Uterus (tissue), 2 donors: ENCODE data around the gene NBEA.

Experiments
- POLR2A ChIP-seq, 2 donors: fragments of 450-650 bp; IDR thresholded peaks; one replicate each; pipeline ENCODE4 v1.6.1; 2016; ENCODE audit warnings: antibody characterized with exemption in 2 of 2, mild to moderate bottlenecking in 1 of 2, moderate library complexity in 1 of 2
- TF ChIP-seq, protein P1 (sequence below), 4 experiments: fragments of 200-600 bp in 2 of 4; fragments of 450-650 bp in 2 of 4; sonication (generic) in 2 of 4; IDR thresholded peaks; one replicate each; pipeline ENCODE4 v1.5.1; 2016 to 2019; ENCODE audit warnings: antibody characterized with exemption in 4 of 4, mild to moderate bottlenecking in 2 of 4, moderate library complexity in 1 of 4

GRCh38 chr13:35502456-35502855 is 560.4 kb downstream of the NBEA start:
- no peak for TF ChIP-seq POLR2A (IDR thresholded peaks at IDR 0.05)
- TF ChIP-seq, protein P1, sequence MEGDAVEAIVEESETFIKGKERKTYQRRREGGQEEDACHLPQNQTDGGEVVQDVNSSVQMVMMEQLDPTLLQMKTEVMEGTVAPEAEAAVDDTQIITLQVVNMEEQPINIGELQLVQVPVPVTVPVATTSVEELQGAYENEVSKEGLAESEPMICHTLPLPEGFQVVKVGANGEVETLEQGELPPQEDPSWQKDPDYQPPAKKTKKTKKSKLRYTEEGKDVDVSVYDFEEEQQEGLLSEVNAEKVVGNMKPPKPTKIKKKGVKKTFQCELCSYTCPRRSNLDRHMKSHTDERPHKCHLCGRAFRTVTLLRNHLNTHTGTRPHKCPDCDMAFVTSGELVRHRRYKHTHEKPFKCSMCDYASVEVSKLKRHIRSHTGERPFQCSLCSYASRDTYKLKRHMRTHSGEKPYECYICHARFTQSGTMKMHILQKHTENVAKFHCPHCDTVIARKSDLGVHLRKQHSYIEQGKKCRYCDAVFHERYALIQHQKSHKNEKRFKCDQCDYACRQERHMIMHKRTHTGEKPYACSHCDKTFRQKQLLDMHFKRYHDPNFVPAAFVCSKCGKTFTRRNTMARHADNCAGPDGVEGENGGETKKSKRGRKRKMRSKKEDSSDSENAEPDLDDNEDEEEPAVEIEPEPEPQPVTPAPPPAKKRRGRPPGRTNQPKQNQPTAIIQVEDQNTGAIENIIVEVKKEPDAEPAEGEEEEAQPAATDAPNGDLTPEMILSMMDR (IDR thresholded peaks at IDR 0.05) = no peak
